Femur (tissue), 1 donor: Measurements from ENCODE around the gene COL4A2.

Experiments
- DNase-seq: peaks from one replicate; pipeline ENCODE4 v3.0.0-alpha.2; 2017

Gene COL4A2

GRCh38 chr13:110548891-110549794 is 242.1 kb downstream of the COL4A2 start:
- DNase-seq = no peak

- no peak for DNase-seq
Observed at GRCh38 chr13:110549795-110550160, 242.7 kb downstream of the COL4A2 start.

- no peak for DNase-seq
Observed at GRCh38 chr13:110551284-110551683, 244.2 kb downstream of the COL4A2 start.

GRCh38 chr13:110552767-110553166 is 245.7 kb downstream of the COL4A2 start:
- no peak for DNase-seq

- DNase-seq = no peak
Observed at GRCh38 chr13:110553417-110553816, 246.3 kb downstream of the COL4A2 start.

GRCh38 chr13:110554227-110554836 is 247.2 kb downstream of the COL4A2 start:
- DNase-seq = no peak

GRCh38 chr13:110554946-110555345 is 247.9 kb downstream of the COL4A2 start:
- DNase-seq = no peak

GRCh38 chr13:110555601-110556223 is 248.6 kb downstream of the COL4A2 start:
- no peak for DNase-seq

- DNase-seq = no peak
Observed at GRCh38 chr13:110556224-110556606, 249.1 kb downstream of the COL4A2 start.

GRCh38 chr13:110557082-110557481 is 250.0 kb downstream of the COL4A2 start:
- DNase-seq = no peak

GRCh38 chr13:110557610-110558305 is 250.7 kb downstream of the COL4A2 start:
- DNase-seq = no peak

GRCh38 chr13:110559429-110559943 is 252.4 kb downstream of the COL4A2 start:
- no peak for DNase-seq

GRCh38 chr13:110559986-110560385 is 252.9 kb downstream of the COL4A2 start:
- DNase-seq = no peak

- no peak for DNase-seq
Observed at GRCh38 chr13:110560601-110561343, 253.7 kb downstream of the COL4A2 start.

- DNase-seq = peak; percentile 90
Observed at GRCh38 chr13:110561344-110562035, 254.4 kb downstream of the COL4A2 start, which contains the start of gene RAB20. Gene RAB20, minus strand, starts transcription at chr13:110561722. Its CDS starts 203 bp downstream, at chr13:110561519.

GRCh38 chr13:110562036-110562597 is 255.0 kb downstream of the COL4A2 start:
- DNase-seq = no peak
